ENCODE results near the gene ING3. TPM values are rescaled to one million over a fixed set of nuclear protein-coding genes. Genes with fewer than 3 reads are reported as not detected.

The ING3 gene
- polyA plus RNA-seq, 1 experiment: 4.4 TPM

GRCh38 chr7:121020989-121021969 is 70.7 kb downstream of the ING3 start:
- Histone ChIP-seq H3K27me3 (ENCODE audit: control insufficient read depth, insufficient read depth, low read length) (no peaks in the 10 kb centered on the region), H3K4me3 (ENCODE audit: low read depth, low read length) (no peak overlapping the region), H3K36me3 (ENCODE audit: control insufficient read depth, insufficient read depth, low read length) (no peaks in the 10 kb centered on the region; the same call in 1 of the 2 replicates)
- DNase-seq (ENCODE audit: low read depth): no peak
- CTCF ChIA-PET: interaction anchor here (0.7 to 2.5 kb wide), 3 partner anchors 19 to 63 kb away, joined by 3 to 5 read pairs (median 3); no protein-coding TSS in a partner anchor
- POLR2A ChIA-PET: no interaction called here
- TF ChIP-seq CTCF (IDR thresholded peaks at IDR 0.05; ENCODE audit: insufficient read depth, low read depth, low read length): no peak

DNA sequence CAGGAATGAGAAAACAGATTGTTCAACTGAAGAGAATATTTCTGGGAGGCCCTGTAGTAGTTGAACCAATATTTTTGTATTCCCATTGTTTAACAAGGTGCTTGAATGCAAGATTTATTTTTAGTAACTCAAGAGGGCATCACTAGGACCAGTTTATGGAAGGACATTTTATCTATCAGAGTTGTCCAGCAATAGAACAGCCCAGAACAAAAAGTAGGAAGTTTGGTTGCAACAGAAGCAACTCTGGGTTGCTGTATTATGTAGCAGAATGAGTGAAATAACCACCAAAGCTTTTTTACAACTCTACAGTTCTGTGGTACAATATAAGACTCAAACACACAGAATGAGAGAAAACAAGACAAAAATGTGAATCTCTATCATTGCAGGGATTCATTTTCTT is 72.6 kb downstream of the ING3 start:
- no peak for TF ChIP-seq CTCF (IDR thresholded peaks at IDR 0.05; ENCODE audit: insufficient read depth, low read depth, low read length)
- POLR2A ChIA-PET: no interaction called here
- no peak overlapping the region for H3K4me3 ChIP-seq (ENCODE audit: low read depth, low read length)
- no peaks in the 10 kb centered on the region; the same call in 1 of the 2 replicates for H3K36me3 ChIP-seq (ENCODE audit: control insufficient read depth, insufficient read depth, low read length)
- CTCF ChIA-PET: no interaction called here
- no peak for DNase-seq (ENCODE audit: low read depth)
- H3K27me3 ChIP-seq (ENCODE audit: control insufficient read depth, insufficient read depth, low read length): no peaks in the 10 kb centered on the region

DNA sequence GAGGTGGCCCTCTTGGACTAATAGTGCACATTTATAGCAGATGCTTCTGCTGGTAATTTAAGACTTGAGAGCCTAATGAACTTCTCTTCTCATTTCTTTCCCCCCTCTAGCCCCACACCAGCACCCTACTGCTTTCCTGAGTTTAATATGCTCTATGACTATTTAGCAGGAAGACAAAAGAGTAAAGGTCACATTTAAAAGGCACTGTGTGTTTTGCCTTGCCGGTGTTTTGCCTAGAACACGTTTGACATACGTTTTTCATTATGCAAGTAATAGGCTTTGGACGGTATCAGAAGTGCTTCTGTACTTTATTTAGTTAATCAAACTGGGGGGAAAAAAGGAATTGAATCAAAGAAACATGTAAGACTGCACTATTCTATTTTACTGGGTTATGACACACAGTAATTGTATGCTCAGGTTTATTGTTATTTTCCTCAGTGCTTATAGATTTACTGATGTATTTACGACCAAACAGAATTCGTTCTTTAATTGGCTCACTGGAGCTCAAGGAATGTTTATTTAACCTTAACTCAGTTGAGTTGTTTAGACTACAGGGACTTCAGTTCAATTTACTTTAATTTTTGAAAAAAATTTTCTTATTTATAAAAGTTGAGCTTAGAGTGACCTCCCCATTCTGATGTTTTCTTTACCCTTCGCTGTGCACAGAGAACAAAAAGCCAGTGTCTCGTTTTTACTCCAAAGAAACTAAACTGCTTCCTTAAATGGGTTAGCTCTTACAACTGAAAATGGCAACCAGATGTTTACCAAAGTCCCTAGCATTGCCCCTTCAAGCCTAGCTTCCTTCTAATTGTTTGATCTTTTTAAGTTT is 73.3 kb downstream of the ING3 start:
- ChIA-PET CTCF (interaction anchor here (1.1 to 1.7 kb wide), 4 partner anchors 16 to 59 kb away, joined by 3 to 5 read pairs (median 4); partner anchors contain the start of gene CPED1), POLR2A (interaction anchor here (0.9 kb wide), 1 partner anchor 34 kb away, joined by 3 read pairs; no protein-coding TSS in a partner anchor)
- H3K4me3 ChIP-seq (ENCODE audit: low read depth, low read length): no peak overlapping the region; the same call in 1 of the 2 replicates
- no peak for TF ChIP-seq CTCF (IDR thresholded peaks at IDR 0.05; ENCODE audit: insufficient read depth, low read depth, low read length)
- no peaks in the 10 kb centered on the region; the same call in 1 of the 2 replicates for H3K36me3 ChIP-seq (ENCODE audit: control insufficient read depth, insufficient read depth, low read length)
- H3K27me3 ChIP-seq (ENCODE audit: control insufficient read depth, insufficient read depth, low read length): no peaks in the 10 kb centered on the region
- DNase-seq (ENCODE audit: low read depth): no peak

GRCh38 chr7:121024611-121025010 is 74.0 kb downstream of the ING3 start:
- Histone ChIP-seq H3K27me3 (ENCODE audit: control insufficient read depth, insufficient read depth, low read length) (no peaks in the 10 kb centered on the region), H3K36me3 (ENCODE audit: control insufficient read depth, insufficient read depth, low read length) (no peaks in the 10 kb centered on the region; the same call in 1 of the 2 replicates), H3K4me3 (ENCODE audit: low read depth, low read length) (no peak overlapping the region)
- ChIA-PET CTCF (interaction anchor here (1.1 to 1.7 kb wide), 4 partner anchors 15 to 58 kb away, joined by 3 to 5 read pairs (median 4); partner anchors contain the start of gene CPED1), POLR2A (interaction anchor here (0.9 kb wide), 1 partner anchor 34 kb away, joined by 3 read pairs; no protein-coding TSS in a partner anchor)
- no peak for TF ChIP-seq CTCF (IDR thresholded peaks at IDR 0.05; ENCODE audit: insufficient read depth, low read depth, low read length)
- DNase-seq (ENCODE audit: low read depth): no peak
